HG03469 (cell line): ENCODE results near the gene NKIRAS2.

Experiments used
- ATAC-seq: cut with Tn5 transposase; IDR thresholded peaks from one replicate; pipeline ENCODE4 v1.9.1; 2021; ENCODE audit warnings: mild to moderate bottlenecking, moderate library complexity, moderate number of reproducible peaks; ENCODE audit not compliant: unreplicated experiment

The NKIRAS2 gene

GRCh38 chr17:42053731-42054500 lies 34.0 kb downstream of the NKIRAS2 start:
- ATAC-seq = no peak

- no peak for ATAC-seq
Observed at GRCh38 chr17:42055027-42055426, 35.1 kb downstream of the NKIRAS2 start.

- ATAC-seq = no peak
Observed at GRCh38 chr17:42055496-42055895, 35.6 kb downstream of the NKIRAS2 start.

GRCh38 chr17:42056635-42057034 lies 36.7 kb downstream of the NKIRAS2 start:
- no peak for ATAC-seq

GRCh38 chr17:42058063-42058462 lies 38.2 kb downstream of the NKIRAS2 start:
- no peak for ATAC-seq

GRCh38 chr17:42059815-42060214 lies 39.9 kb downstream of the NKIRAS2 start:
- no peak for ATAC-seq

- ATAC-seq = no peak
Observed at GRCh38 chr17:42060231-42060630, 40.3 kb downstream of the NKIRAS2 start.

GRCh38 chr17:42061646-42062487 lies 42.0 kb downstream of the NKIRAS2 start:
- no peak for ATAC-seq

GRCh38 chr17:42062681-42063080 lies 42.8 kb downstream of the NKIRAS2 start:
- no peak for ATAC-seq

GRCh38 chr17:42065201-42065600 lies 45.3 kb downstream of the NKIRAS2 start:
- no peak for ATAC-seq

GRCh38 chr17:42067371-42068091 lies 47.6 kb downstream of the NKIRAS2 start:
- ATAC-seq = no peak

- ATAC-seq = no peak
Observed at GRCh38 chr17:42068979-42069378, 49.1 kb downstream of the NKIRAS2 start.

GRCh38 chr17:42071810-42072209 lies 51.9 kb downstream of the NKIRAS2 start:
- no peak for ATAC-seq

GRCh38 chr17:42072323-42073187 lies 52.7 kb downstream of the NKIRAS2 start:
- no peak for ATAC-seq
